ENCODE measurements around the gene RCBTB1. TPM values are rescaled to one million over a fixed set of nuclear protein-coding genes. Genes with fewer than 3 reads are reported as not detected.

The RCBTB1 gene
- total RNA-seq (2021; ENCODE audit: unreplicated experiment) (14.8 TPM), Bru-seq, nascent RNA (percentile 63 among the genes with signal in this experiment), BruChase-seq, experiment 1, labeled RNA remaining after a 2-hour chase (percentile 65 among the genes with signal in this experiment), BruChase-seq, experiment 2, labeled RNA remaining after a 6-hour chase (percentile 71 among the genes with signal in this experiment)
- polyA plus RNA-seq (2012; ENCODE audit: insufficient read length): 12.2 TPM
- long read RNA-seq, full-length matches to known transcripts: 37 of 69 reads
- long read RNA-seq, partial matches to known transcripts: 9 of 69 reads
- long read RNA-seq, other reads (novel, unspliced or antisense): 23 of 69 reads

- POLR2A ChIA-PET: interaction anchor here (0.6 kb wide), 3 partner anchors 10 to 1283 kb away, joined by 3 to 5 read pairs (median 3); partner anchors contain the start of genes CAB39L and SETDB2
These were observed at the start of gene RCBTB1 for GRCh38 chr13:49585220-49586157. TSS of gene RCBTB1 (minus strand) at chr13:49585558. CDS start at chr13:49567279, 18,279 bp downstream.

More at GRCh38 chr13:49585220-49586157, at the start of gene RCBTB1:
- Histone ChIP-seq H3K9me3 (ENCODE audit: control insufficient read depth, insufficient read depth, low read depth, low read length) (no peaks in the 10 kb centered on the region), H3K27ac (ENCODE audit: low read length) (peak within 1 kb of the TSS; percentile 79), H3K36me3 (ENCODE audit: control insufficient read depth, insufficient read depth, low read length) (peaks cover 3% of the 10 kb centered on the region; the same call in 1 of the 2 replicates), H3K4me3 (ENCODE audit: low read depth in 2 of 2, low read length in 2 of 2) (peak within 1 kb of the TSS; percentile 75 to 87), H3K27me3 (ENCODE audit: control insufficient read depth, insufficient read depth, low read length) (no peaks in the 10 kb centered on the region), H3K4me1 (ENCODE audit: control insufficient read depth, insufficient read depth, low read length) (peaks cover 7% of the 10 kb centered on the region; the same call in 1 of the 2 replicates)
- TF ChIP-seq TCF7L2 (IDR thresholded peaks at IDR 0.05; ENCODE audit: low read depth, low read length) (no peak), POLR2AphosphoS5 (IDR thresholded peaks at IDR 0.05; ENCODE audit: low read depth, low read length) (no peak), SIN3A (IDR thresholded peaks at IDR 0.05; ENCODE audit: borderline replicate concordance, insufficient read depth, low read depth, low read length) (no peak), REST (IDR thresholded peaks at IDR 0.05; ENCODE audit: insufficient read depth in 1 of 2, low read depth in 2 of 2, low read length in 1 of 2) (no peak)
- TF ChIP-seq, protein P1, sequence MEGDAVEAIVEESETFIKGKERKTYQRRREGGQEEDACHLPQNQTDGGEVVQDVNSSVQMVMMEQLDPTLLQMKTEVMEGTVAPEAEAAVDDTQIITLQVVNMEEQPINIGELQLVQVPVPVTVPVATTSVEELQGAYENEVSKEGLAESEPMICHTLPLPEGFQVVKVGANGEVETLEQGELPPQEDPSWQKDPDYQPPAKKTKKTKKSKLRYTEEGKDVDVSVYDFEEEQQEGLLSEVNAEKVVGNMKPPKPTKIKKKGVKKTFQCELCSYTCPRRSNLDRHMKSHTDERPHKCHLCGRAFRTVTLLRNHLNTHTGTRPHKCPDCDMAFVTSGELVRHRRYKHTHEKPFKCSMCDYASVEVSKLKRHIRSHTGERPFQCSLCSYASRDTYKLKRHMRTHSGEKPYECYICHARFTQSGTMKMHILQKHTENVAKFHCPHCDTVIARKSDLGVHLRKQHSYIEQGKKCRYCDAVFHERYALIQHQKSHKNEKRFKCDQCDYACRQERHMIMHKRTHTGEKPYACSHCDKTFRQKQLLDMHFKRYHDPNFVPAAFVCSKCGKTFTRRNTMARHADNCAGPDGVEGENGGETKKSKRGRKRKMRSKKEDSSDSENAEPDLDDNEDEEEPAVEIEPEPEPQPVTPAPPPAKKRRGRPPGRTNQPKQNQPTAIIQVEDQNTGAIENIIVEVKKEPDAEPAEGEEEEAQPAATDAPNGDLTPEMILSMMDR (IDR thresholded peaks at IDR 0.05): no peak
- CTCF ChIA-PET: no interaction called here
- no peak for DNase-seq (ENCODE audit: low read depth, low spot score)
- intact Hi-C loops (cut with micrococcal nuclease; ENCODE audit: unreplicated experiment): no loop called here
- BruUV-seq (replicated peaks): no TSS peak
- in situ Hi-C loops (cut with HindIII; ENCODE audit: low pct_unique_long_range_greater_than_20kb, low sequenced_read_pairs): no loop called here
- peak; percentile 98 for ATAC-seq
